NB4 (cell line): ENCODE results near the gene TUFM.

ENCODE experiments used
- CTCF ChIP-seq: IDR thresholded peaks from one replicate; pipeline ENCODE4 v1.5.1; 2012; ENCODE audit warnings: low read depth, low read length
- MAX ChIP-seq: IDR thresholded peaks from 2 replicates; pipeline ENCODE4 v1.6.1; 2011; ENCODE audit warnings: low read depth, low read length
- MYC ChIP-seq: IDR thresholded peaks from 2 replicates; pipeline ENCODE4 v1.6.1; 2011; ENCODE audit warnings: low read depth, low read length
- POLR2A ChIP-seq: IDR thresholded peaks from 2 replicates; pipeline ENCODE4 v1.6.1; 2011; ENCODE audit warnings: mild to moderate bottlenecking; ENCODE audit not compliant: insufficient read length; ENCODE audit errors: extremely low read depth

GRCh38 chr16:28845761-28846079 is 428 bp downstream of the TUFM start:
- TF ChIP-seq CTCF (no peak), MAX (peak; percentile 60; the same call in 1 of the 2 replicates), POLR2A (no peak), MYC (no peak; the same call in 1 of the 2 replicates)
